ENCODE results near the gene TMTC1.

TMTC1 gene

DNA sequence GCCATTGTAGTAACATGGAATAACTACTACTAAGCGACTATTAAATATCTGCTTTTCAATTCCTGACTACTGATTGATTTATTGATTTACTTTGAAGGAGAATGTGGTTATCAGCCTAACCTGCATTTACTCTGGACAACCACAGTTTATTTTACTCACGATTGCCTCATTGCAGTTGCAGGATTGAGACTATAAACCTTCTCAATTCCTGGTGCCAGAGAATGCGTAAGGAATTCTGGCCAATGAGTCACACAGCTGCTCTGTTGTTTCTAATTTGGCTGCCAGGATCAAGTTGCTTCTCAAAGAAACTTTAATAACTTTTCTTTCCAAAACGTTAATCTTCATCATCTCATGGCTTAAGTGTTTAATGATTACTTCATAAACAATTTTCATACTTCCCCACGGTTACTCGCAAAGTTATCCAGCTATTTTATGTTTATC lies 13.1 kb upstream of the TMTC1 start:
- peak; percentile 95 for DNase-seq (ENCODE audit: low read depth)
- no peaks in the 10 kb centered on the region for H3K36me3 ChIP-seq (ENCODE audit: control insufficient read depth, insufficient read depth, low read length, severe bottlenecking)
- H3K4me3 ChIP-seq (ENCODE audit: low read length), result peak overlapping the region; percentile 53
- H3K4me1 ChIP-seq (ENCODE audit: control insufficient read depth, insufficient read depth, low read length), result peaks cover 13% of the 10 kb centered on the region
- no peaks in the 10 kb centered on the region for H3K9me3 ChIP-seq (ENCODE audit: control insufficient read depth, low read length)
- H3K27me3 ChIP-seq (replicated peaks; ENCODE audit: control insufficient read depth, insufficient read depth, low read length), result no peaks in the 10 kb centered on the region
- H3K9ac ChIP-seq (ENCODE audit: low read length), result peak overlapping the region; percentile 55

- DNase-seq (ENCODE audit: low read depth), result no peak
- peaks cover 13% of the 10 kb centered on the region for H3K4me1 ChIP-seq (ENCODE audit: control insufficient read depth, insufficient read depth, low read length)
- H3K36me3 ChIP-seq (ENCODE audit: control insufficient read depth, insufficient read depth, low read length, severe bottlenecking), result no peaks in the 10 kb centered on the region
- no peak overlapping the region for H3K4me3 ChIP-seq (ENCODE audit: low read length)
- H3K9me3 ChIP-seq (ENCODE audit: control insufficient read depth, low read length), result no peaks in the 10 kb centered on the region
- no peaks in the 10 kb centered on the region for H3K27me3 ChIP-seq (replicated peaks; ENCODE audit: control insufficient read depth, insufficient read depth, low read length)
- no peak overlapping the region for H3K9ac ChIP-seq (ENCODE audit: low read length)
These were observed 12.0 kb upstream of the TMTC1 start for GRCh38 chr12:29795715-29796114.

DNA sequence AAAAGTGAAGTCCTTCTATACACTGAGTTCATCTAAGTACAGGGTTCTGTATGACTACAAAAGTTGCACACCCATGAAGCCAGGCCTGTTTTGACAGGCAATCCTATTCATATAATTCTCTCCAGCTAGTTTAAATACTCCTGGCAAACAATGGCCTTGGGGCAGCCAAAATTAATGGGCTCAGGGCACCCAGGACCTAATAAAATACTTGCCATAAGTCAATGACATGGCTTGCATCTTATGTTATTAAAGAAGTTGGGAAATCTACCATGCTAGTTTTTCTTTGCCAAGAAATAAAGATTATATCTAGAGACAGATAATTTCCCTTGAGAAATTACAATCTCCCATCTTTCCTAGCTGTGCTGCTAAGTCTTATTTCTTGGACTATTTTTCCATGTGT lies 11.1 kb upstream of the TMTC1 start:
- Histone ChIP-seq H3K4me3 (ENCODE audit: low read length) (no peak overlapping the region), H3K27me3 (replicated peaks; ENCODE audit: control insufficient read depth, insufficient read depth, low read length) (no peaks in the 10 kb centered on the region), H3K36me3 (ENCODE audit: control insufficient read depth, insufficient read depth, low read length, severe bottlenecking) (no peaks in the 10 kb centered on the region), H3K9me3 (ENCODE audit: control insufficient read depth, low read length) (no peaks in the 10 kb centered on the region), H3K4me1 (ENCODE audit: control insufficient read depth, insufficient read depth, low read length) (peaks cover 13% of the 10 kb centered on the region), H3K9ac (ENCODE audit: low read length) (no peak overlapping the region)
- DNase-seq (ENCODE audit: low read depth), result peak; percentile 2

DNA sequence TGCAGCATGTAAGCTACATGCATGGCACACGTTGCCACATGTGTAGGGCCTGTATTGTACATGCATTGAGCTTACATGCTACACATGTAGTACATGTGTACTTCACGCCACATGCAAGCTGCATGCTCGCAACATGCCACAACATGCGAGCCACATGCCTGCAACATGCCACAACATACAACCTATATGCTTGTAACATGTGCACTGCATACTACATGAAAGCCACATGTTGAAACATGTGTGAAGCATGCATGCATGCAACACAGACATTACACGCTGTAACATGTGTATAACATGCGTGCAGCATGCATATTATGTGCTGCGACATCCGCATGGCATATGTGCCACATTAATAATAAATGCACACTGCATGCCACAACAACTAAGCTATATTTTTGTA lies 9.1 kb upstream of the TMTC1 start:
- Histone ChIP-seq H3K4me1 (ENCODE audit: control insufficient read depth, insufficient read depth, low read length) (peaks cover 13% of the 10 kb centered on the region), H3K9me3 (ENCODE audit: control insufficient read depth, low read length) (no peaks in the 10 kb centered on the region), H3K27me3 (replicated peaks; ENCODE audit: control insufficient read depth, insufficient read depth, low read length) (no peaks in the 10 kb centered on the region), H3K9ac (ENCODE audit: low read length) (no peak overlapping the region), H3K4me3 (ENCODE audit: low read length) (no peak overlapping the region), H3K36me3 (ENCODE audit: control insufficient read depth, insufficient read depth, low read length, severe bottlenecking) (no peaks in the 10 kb centered on the region)
- no peak for DNase-seq (ENCODE audit: low read depth)

DNA sequence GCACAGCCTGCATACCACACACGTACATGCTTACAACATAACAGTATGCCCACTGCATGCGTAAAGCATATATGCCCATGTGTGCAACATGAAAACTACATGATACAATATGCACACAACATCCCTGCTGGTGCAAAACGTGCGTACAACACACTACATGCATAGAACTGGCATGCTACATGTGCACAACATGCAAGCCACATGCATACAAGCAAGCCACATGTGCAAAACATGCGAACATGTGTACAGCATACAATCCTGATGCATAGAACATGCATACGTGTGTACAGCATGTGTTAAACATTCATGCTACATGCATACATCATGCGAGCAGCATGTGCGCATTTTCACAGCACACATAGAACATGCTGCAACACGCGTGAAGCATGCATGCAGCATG lies 8.4 kb upstream of the TMTC1 start:
- H3K4me1 ChIP-seq (ENCODE audit: control insufficient read depth, insufficient read depth, low read length), result peaks cover 8% of the 10 kb centered on the region
- no peak overlapping the region for H3K9ac ChIP-seq (ENCODE audit: low read length)
- no peaks in the 10 kb centered on the region for H3K27me3 ChIP-seq (replicated peaks; ENCODE audit: control insufficient read depth, insufficient read depth, low read length)
- H3K4me3 ChIP-seq (ENCODE audit: low read length), result no peak overlapping the region
- no peaks in the 10 kb centered on the region for H3K36me3 ChIP-seq (ENCODE audit: control insufficient read depth, insufficient read depth, low read length, severe bottlenecking)
- DNase-seq (ENCODE audit: low read depth), result no peak
- H3K9me3 ChIP-seq (ENCODE audit: control insufficient read depth, low read length), result no peaks in the 10 kb centered on the region

DNA sequence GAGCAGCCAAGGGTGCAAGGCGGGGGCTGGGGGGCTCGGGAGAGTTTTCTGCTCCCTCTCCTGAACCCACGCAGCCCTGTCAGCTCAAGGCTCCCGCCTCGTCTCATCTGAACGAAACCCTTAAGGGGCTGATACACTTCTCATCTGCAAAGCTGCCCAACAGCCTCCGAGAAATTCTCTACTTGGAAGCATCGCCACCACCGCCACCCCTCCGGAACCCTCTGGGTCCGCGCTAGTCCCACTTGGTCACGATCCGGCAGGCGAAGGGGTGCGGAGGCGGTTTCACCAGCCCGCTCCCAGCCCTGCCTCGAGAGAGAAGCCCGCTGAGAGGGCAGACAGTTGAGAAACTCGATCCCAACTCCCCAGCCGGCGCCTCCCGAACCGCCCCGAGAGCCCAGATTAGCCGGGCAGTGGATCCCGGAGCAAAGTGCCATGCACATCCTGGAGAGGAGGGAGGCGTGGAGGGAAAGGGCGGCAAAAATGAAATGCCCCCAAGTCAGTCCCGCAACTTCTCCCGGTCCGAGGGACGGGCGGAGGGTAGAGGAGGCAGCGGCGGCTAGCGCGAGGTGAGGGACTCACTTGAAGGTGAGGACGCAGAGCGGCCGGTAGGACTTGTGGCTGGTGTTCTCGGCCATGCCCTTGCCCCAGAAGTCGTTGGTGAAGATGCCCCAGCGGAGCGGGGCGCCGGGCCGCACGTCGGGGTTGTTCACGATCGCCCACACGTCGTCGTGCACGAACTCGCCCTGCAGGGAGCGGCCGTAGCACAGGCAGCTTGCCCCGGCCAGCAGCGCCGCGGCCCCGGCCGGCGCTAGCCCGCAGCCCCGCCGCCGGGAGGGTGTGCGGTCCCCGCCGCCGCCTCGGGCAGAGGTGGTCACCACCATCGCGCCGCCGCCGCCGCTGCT lies 620 bp downstream of the TMTC1 start:
- Histone ChIP-seq H3K9me3 (ENCODE audit: control insufficient read depth, low read length) (no peaks in the 10 kb centered on the region), H3K4me1 (ENCODE audit: control insufficient read depth, insufficient read depth, low read length) (peaks cover 8% of the 10 kb centered on the region), H3K4me3 (ENCODE audit: low read length) (peak overlapping the region; percentile 95), H3K36me3 (ENCODE audit: control insufficient read depth, insufficient read depth, low read length, severe bottlenecking) (no peaks in the 10 kb centered on the region), H3K9ac (ENCODE audit: low read length) (peak overlapping the region; percentile 98), H3K27me3 (replicated peaks; ENCODE audit: control insufficient read depth, insufficient read depth, low read length) (no peaks in the 10 kb centered on the region)
- peak; percentile 86 for DNase-seq (ENCODE audit: low read depth)

GRCh38 chr12:29782285-29782870 lies 1.4 kb downstream of the TMTC1 start:
- Histone ChIP-seq H3K27me3 (replicated peaks; ENCODE audit: control insufficient read depth, insufficient read depth, low read length) (no peaks in the 10 kb centered on the region), H3K36me3 (ENCODE audit: control insufficient read depth, insufficient read depth, low read length, severe bottlenecking) (no peaks in the 10 kb centered on the region), H3K9ac (ENCODE audit: low read length) (peak overlapping the region; percentile 98), H3K4me1 (ENCODE audit: control insufficient read depth, insufficient read depth, low read length) (peaks cover 8% of the 10 kb centered on the region), H3K9me3 (ENCODE audit: control insufficient read depth, low read length) (no peaks in the 10 kb centered on the region), H3K4me3 (ENCODE audit: low read length) (peak overlapping the region; percentile 95)
- peak; percentile 84 for DNase-seq (ENCODE audit: low read depth)

- no peaks in the 10 kb centered on the region for H3K27me3 ChIP-seq (replicated peaks; ENCODE audit: control insufficient read depth, insufficient read depth, low read length)
- H3K9ac ChIP-seq (ENCODE audit: low read length), result peak overlapping the region; percentile 98
- no peaks in the 10 kb centered on the region for H3K36me3 ChIP-seq (ENCODE audit: control insufficient read depth, insufficient read depth, low read length, severe bottlenecking)
- H3K4me1 ChIP-seq (ENCODE audit: control insufficient read depth, insufficient read depth, low read length), result peaks cover 8% of the 10 kb centered on the region
- peak overlapping the region; percentile 95 for H3K4me3 ChIP-seq (ENCODE audit: low read length)
- no peaks in the 10 kb centered on the region for H3K9me3 ChIP-seq (ENCODE audit: control insufficient read depth, low read length)
- no peak for DNase-seq (ENCODE audit: low read depth)
These were observed 2.0 kb downstream of the TMTC1 start for GRCh38 chr12:29781705-29782266.

GRCh38 chr12:29781188-29781587 lies 2.6 kb downstream of the TMTC1 start:
- DNase-seq (ENCODE audit: low read depth), result no peak
- Histone ChIP-seq H3K4me1 (ENCODE audit: control insufficient read depth, insufficient read depth, low read length) (peaks cover 8% of the 10 kb centered on the region), H3K9me3 (ENCODE audit: control insufficient read depth, low read length) (no peaks in the 10 kb centered on the region), H3K9ac (ENCODE audit: low read length) (peak overlapping the region; percentile 98), H3K36me3 (ENCODE audit: control insufficient read depth, insufficient read depth, low read length, severe bottlenecking) (no peaks in the 10 kb centered on the region), H3K4me3 (ENCODE audit: low read length) (peak overlapping the region; percentile 95), H3K27me3 (replicated peaks; ENCODE audit: control insufficient read depth, insufficient read depth, low read length) (no peaks in the 10 kb centered on the region)

DNA sequence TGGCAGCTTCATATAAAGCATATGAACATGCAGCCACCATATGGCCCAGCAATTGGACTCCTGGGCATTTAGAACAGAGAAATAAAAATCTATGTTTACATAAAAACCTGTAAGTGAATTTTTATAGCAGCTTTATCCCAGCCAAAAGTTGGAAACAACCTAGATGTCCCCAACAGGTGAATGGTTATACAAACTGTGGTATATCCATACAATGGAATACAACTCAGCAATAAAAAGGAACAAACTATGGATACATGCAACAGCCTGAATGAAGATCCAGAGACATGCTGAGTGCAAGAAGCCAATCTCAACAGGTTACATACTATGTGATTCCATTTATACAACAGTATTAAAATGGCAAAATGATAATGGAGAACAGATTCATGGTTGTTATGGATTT lies 3.7 kb downstream of the TMTC1 start:
- H3K4me3 ChIP-seq (ENCODE audit: low read length), result no peak overlapping the region
- no peak overlapping the region for H3K9ac ChIP-seq (ENCODE audit: low read length)
- no peak for DNase-seq (ENCODE audit: low read depth)

DNA sequence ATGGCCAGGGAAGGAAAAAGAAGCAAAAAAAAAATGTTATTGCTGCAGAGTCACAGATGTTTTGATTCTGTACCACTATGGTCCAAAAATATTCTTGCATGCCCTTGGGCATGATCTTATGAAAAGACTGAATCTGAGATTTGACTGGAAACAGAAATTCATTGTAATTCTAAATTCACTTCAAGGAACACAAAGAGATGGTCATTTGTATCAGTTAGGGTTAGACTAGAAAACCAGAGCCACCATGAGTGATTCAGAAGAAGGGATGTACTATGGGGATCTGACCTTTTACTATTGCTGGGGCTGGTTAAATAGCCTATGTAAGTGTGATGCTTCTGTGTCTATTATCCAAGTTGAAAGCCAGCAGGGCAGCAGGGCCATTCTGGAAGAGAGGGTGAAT lies 5.2 kb downstream of the TMTC1 start:
- Histone ChIP-seq H3K4me3 (ENCODE audit: low read length) (no peak overlapping the region), H3K9ac (ENCODE audit: low read length) (no peak overlapping the region), H3K9me3 (ENCODE audit: control insufficient read depth, low read length) (no peaks in the 10 kb centered on the region), H3K36me3 (ENCODE audit: control insufficient read depth, insufficient read depth, low read length, severe bottlenecking) (no peaks in the 10 kb centered on the region), H3K4me1 (ENCODE audit: control insufficient read depth, insufficient read depth, low read length) (peaks cover 8% of the 10 kb centered on the region), H3K27me3 (replicated peaks; ENCODE audit: control insufficient read depth, insufficient read depth, low read length) (no peaks in the 10 kb centered on the region)
- no peak for DNase-seq (ENCODE audit: low read depth)

More for the DNA sequence above, 3.7 kb downstream of the TMTC1 start:
- H3K4me1 ChIP-seq (ENCODE audit: control insufficient read depth, insufficient read depth, low read length), result peaks cover 8% of the 10 kb centered on the region
- H3K9me3 ChIP-seq (ENCODE audit: control insufficient read depth, low read length), result no peaks in the 10 kb centered on the region
- H3K36me3 ChIP-seq (ENCODE audit: control insufficient read depth, insufficient read depth, low read length, severe bottlenecking), result no peaks in the 10 kb centered on the region
- no peaks in the 10 kb centered on the region for H3K27me3 ChIP-seq (replicated peaks; ENCODE audit: control insufficient read depth, insufficient read depth, low read length)
